ENCODE results near the gene ATF4.

ATF4 gene

GRCh38 chr22:39498368-39498767 lies 22.0 kb upstream of the ATF4 start:
- Mint-ChIP-seq H3K4me1 (peaks cover 59% of the 10 kb centered on the region), H3K4me3 (no peak overlapping the region), H3K9me3 (no peaks in the 10 kb centered on the region), H3K36me3 (ENCODE audit: low read depth) (peaks cover under 1% of the 10 kb centered on the region), H3K27ac (no peak overlapping the region), H3K27me3 (ENCODE audit: low read depth, poor library complexity) (peaks cover 11% of the 10 kb centered on the region)
- no peak for DNase-seq
- TF ChIP-seq CTCF (IDR thresholded peaks at IDR 0.05) = no peak

- Mint-ChIP-seq H3K4me1 (peaks cover 64% of the 10 kb centered on the region), H3K9me3 (no peaks in the 10 kb centered on the region), H3K36me3 (ENCODE audit: low read depth) (peaks cover 4% of the 10 kb centered on the region), H3K27ac (peak overlapping the region; percentile 22), H3K27me3 (ENCODE audit: low read depth, poor library complexity) (peaks cover 10% of the 10 kb centered on the region), H3K4me3 (no peak overlapping the region)
- TF ChIP-seq CTCF (IDR thresholded peaks at IDR 0.05) = no peak
- DNase-seq = no peak
Measured at GRCh38 chr22:39498802-39499201, 21.6 kb upstream of the ATF4 start.

- peak overlapping the region; percentile 15 for H3K4me3 Mint-ChIP-seq
- peaks cover 8% of the 10 kb centered on the region for H3K27me3 Mint-ChIP-seq (ENCODE audit: low read depth, poor library complexity)
- no peak for TF ChIP-seq CTCF (IDR thresholded peaks at IDR 0.05)
- H3K9me3 Mint-ChIP-seq = no peaks in the 10 kb centered on the region
- no peak overlapping the region for H3K27ac Mint-ChIP-seq
- H3K4me1 Mint-ChIP-seq = peaks cover 66% of the 10 kb centered on the region
- peaks cover 12% of the 10 kb centered on the region for H3K36me3 Mint-ChIP-seq (ENCODE audit: low read depth)
- DNase-seq = no peak
Measured at GRCh38 chr22:39500101-39500500, 20.3 kb upstream of the ATF4 start.

GRCh38 chr22:39501644-39502108 lies 18.7 kb upstream of the ATF4 start:
- TF ChIP-seq CTCF (IDR thresholded peaks at IDR 0.05) = no peak
- DNase-seq = no peak
- no peak overlapping the region for H3K27ac Mint-ChIP-seq
- H3K36me3 Mint-ChIP-seq (ENCODE audit: low read depth) = peaks cover 27% of the 10 kb centered on the region
- H3K9me3 Mint-ChIP-seq = no peaks in the 10 kb centered on the region
- H3K4me1 Mint-ChIP-seq = peaks cover 60% of the 10 kb centered on the region
- peaks cover 8% of the 10 kb centered on the region for H3K27me3 Mint-ChIP-seq (ENCODE audit: low read depth, poor library complexity)
- H3K4me3 Mint-ChIP-seq = peak overlapping the region; percentile 96

GRCh38 chr22:39502109-39502788 lies 18.1 kb upstream of the ATF4 start, which contains the start of gene MIEF1:
Gene MIEF1, plus strand, starts transcription at chr22:39502290. Its CDS starts 9,005 bp downstream, at chr22:39511295.
- Mint-ChIP-seq H3K36me3 (ENCODE audit: low read depth) (peaks cover 32% of the 10 kb centered on the region), H3K4me1 (peaks cover 59% of the 10 kb centered on the region), H3K4me3 (peak within 1 kb of the TSS; percentile 96), H3K9me3 (no peaks in the 10 kb centered on the region), H3K27me3 (ENCODE audit: low read depth, poor library complexity) (peaks cover 8% of the 10 kb centered on the region), H3K27ac (peak within 1 kb of the TSS; percentile 89)
- TF ChIP-seq CTCF (IDR thresholded peaks at IDR 0.05) = no peak
- DNase-seq = peak; percentile 97

Measured in nephron progenitor cell (in vitro differentiated cells).